Measurements from ENCODE around the gene SIRT2.
A peak's percentile ranks its signal among the peaks of the same experiment; 100 is the strongest.

The SIRT2 gene

GRCh38 chr19:38844093-38844686 is 55.2 kb downstream of the SIRT2 start:
- Mint-ChIP-seq H3K27ac (peak overlapping the region; percentile 75), H3K27me3 (ENCODE audit: low read depth) (no peaks in the 10 kb centered on the region), H3K36me3 (ENCODE audit: low read depth) (peaks cover 92% of the 10 kb centered on the region), H3K4me1 (ENCODE audit: low read depth) (peaks cover 71% of the 10 kb centered on the region), H3K9me3 (no peaks in the 10 kb centered on the region), H3K4me3 (peak overlapping the region; percentile 78)
- no peak for DNase-seq (ENCODE audit: low spot score)

DNA sequence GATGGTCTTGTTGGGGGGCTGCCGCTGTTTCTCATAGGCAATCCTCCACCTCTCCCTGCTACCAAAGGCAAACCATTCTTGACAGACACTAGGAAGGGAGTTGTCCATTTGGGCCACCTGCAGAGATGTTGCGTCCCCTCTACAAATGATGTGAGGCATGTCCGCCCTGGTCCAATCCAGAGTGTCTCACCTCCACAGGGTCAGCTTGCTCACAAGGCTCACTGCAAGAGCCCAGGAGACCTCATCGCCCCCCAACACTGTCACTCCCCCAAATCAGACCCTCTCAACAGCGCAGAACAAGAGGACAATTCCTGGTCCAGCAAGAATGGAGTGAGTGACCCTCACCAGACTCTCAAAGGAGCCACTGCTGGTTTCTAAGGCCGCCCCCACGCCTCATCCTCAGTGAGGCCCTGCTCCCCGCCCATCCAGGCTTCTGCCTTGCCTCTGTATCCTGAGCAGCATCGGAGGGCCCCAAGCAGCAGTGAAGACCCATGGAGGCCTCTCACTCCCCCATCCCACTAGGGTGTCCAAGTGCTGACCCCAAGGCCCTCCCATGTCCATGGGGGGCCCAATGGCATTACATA is 56.2 kb downstream of the SIRT2 start:
- peaks cover 71% of the 10 kb centered on the region for H3K4me1 Mint-ChIP-seq (ENCODE audit: low read depth)
- no peak for DNase-seq (ENCODE audit: low spot score)
- peak overlapping the region; percentile 78 for H3K4me3 Mint-ChIP-seq
- H3K9me3 Mint-ChIP-seq, result no peaks in the 10 kb centered on the region
- peak overlapping the region; percentile 91 for H3K27ac Mint-ChIP-seq
- H3K27me3 Mint-ChIP-seq (ENCODE audit: low read depth), result no peaks in the 10 kb centered on the region
- H3K36me3 Mint-ChIP-seq (ENCODE audit: low read depth), result peaks cover 92% of the 10 kb centered on the region

DNA sequence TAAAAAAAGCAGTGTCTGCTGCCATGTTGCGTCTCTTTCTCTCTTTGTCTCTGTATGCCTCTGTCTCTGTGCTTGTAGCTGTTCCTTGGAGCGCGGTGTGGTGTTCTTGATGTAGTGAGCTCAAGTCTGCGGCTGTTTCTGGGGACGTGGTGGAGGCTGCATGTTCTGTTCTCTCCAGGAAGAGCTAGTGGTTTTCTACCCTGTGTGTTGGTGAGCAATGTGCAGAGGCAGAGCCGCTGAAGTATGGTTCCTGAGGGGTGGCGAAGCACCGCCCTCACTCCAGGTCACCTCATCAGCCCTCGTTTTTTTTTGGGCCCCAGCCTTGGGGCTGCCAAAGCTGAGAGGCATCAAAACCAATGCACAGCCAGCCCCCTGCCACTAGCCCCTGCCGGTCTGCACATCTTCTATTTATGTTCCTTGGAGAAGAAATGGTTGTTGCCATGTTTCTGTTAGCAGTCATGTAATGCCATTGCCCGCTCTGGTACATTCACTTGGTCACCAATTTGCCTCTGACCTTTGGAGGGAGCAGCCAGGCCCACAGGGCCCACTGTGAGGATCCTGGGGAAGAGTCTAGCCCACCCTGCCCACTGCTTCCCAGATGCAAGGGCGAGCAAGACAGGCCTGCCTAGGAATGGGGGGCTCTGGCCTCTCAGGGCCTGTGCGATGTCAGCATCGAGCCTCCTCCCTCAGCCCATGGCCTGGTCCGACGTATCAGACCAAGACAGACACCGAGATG is 56.8 kb downstream of the SIRT2 start:
- Mint-ChIP-seq H3K27me3 (ENCODE audit: low read depth) (no peaks in the 10 kb centered on the region), H3K27ac (peak overlapping the region; percentile 91), H3K4me3 (peak overlapping the region; percentile 78), H3K4me1 (ENCODE audit: low read depth) (peaks cover 65% of the 10 kb centered on the region), H3K9me3 (no peaks in the 10 kb centered on the region), H3K36me3 (ENCODE audit: low read depth) (peaks cover 91% of the 10 kb centered on the region)
- peak; percentile 62 for DNase-seq (ENCODE audit: low spot score)

DNA sequence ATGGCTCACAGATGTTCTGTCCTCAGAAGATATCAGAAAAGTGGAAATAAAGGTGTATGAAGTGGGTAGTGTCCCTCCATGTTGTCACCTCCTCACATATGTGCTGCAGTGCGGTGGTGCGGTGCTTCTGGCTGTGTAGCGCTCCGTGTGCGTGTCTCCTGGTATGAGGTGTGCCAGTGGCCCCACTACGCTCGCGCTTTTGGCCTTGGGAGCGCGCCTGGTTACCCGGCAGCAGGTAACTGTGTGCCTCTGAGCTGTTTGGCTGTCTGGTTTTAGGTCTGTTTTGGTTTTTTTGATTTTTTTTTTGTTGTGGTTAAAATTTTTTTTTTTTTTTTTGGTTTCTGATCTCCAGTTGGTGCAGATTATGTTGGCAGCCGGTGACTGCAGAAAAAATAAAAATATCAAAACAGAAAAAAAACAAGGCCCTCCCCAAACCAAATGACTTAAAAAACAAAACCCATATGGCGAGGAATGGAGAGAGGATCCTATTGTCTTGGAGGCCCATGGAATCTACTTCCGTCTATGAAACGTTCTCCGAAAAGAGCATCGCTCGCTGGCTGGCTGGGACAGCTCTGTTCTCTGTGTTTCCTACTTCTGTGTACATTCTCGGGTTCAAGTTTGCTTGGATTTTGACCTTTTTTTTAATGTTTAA is 57.5 kb downstream of the SIRT2 start:
- H3K36me3 Mint-ChIP-seq (ENCODE audit: low read depth), result peaks cover 90% of the 10 kb centered on the region
- DNase-seq (ENCODE audit: low spot score), result no peak
- H3K27me3 Mint-ChIP-seq (ENCODE audit: low read depth), result no peaks in the 10 kb centered on the region
- H3K9me3 Mint-ChIP-seq, result no peaks in the 10 kb centered on the region
- peaks cover 61% of the 10 kb centered on the region for H3K4me1 Mint-ChIP-seq (ENCODE audit: low read depth)
- peak overlapping the region; percentile 78 for H3K4me3 Mint-ChIP-seq
- peak overlapping the region; percentile 91 for H3K27ac Mint-ChIP-seq

- no peaks in the 10 kb centered on the region for H3K27me3 Mint-ChIP-seq (ENCODE audit: low read depth)
- no peaks in the 10 kb centered on the region for H3K9me3 Mint-ChIP-seq
- H3K4me3 Mint-ChIP-seq, result peak overlapping the region; percentile 55
- peak overlapping the region; percentile 73 for H3K27ac Mint-ChIP-seq
- peaks cover 91% of the 10 kb centered on the region for H3K36me3 Mint-ChIP-seq (ENCODE audit: low read depth)
- H3K4me1 Mint-ChIP-seq (ENCODE audit: low read depth), result peaks cover 58% of the 10 kb centered on the region
- no peak for DNase-seq (ENCODE audit: low spot score)
Observed at GRCh38 chr19:38841180-38841766, 58.1 kb downstream of the SIRT2 start.

DNA sequence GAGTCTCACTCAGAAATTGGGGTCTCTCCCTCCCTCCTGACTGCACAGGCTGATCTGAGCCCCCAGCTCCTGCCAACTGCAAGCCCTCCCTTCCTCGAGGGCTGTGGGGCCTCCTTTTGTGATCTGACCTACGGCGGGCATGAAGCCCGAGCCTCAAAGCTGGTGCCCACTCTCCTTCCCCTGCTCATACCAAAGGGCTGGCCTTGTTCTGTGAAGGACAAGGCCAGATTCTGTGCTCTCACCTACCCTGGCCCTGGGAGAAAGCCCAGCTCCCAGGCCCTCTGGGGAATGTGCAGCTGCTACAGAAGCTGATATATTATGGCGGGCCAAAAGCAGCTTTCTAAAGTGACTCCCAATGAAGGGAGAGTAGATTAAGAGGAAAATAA is 58.8 kb downstream of the SIRT2 start:
- H3K27ac Mint-ChIP-seq, result no peak overlapping the region
- peak overlapping the region; percentile 55 for H3K4me3 Mint-ChIP-seq
- H3K36me3 Mint-ChIP-seq (ENCODE audit: low read depth), result peaks cover 90% of the 10 kb centered on the region
- no peaks in the 10 kb centered on the region for H3K9me3 Mint-ChIP-seq
- H3K4me1 Mint-ChIP-seq (ENCODE audit: low read depth), result peaks cover 52% of the 10 kb centered on the region
- DNase-seq (ENCODE audit: low spot score), result no peak
- H3K27me3 Mint-ChIP-seq (ENCODE audit: low read depth), result no peaks in the 10 kb centered on the region

DNA sequence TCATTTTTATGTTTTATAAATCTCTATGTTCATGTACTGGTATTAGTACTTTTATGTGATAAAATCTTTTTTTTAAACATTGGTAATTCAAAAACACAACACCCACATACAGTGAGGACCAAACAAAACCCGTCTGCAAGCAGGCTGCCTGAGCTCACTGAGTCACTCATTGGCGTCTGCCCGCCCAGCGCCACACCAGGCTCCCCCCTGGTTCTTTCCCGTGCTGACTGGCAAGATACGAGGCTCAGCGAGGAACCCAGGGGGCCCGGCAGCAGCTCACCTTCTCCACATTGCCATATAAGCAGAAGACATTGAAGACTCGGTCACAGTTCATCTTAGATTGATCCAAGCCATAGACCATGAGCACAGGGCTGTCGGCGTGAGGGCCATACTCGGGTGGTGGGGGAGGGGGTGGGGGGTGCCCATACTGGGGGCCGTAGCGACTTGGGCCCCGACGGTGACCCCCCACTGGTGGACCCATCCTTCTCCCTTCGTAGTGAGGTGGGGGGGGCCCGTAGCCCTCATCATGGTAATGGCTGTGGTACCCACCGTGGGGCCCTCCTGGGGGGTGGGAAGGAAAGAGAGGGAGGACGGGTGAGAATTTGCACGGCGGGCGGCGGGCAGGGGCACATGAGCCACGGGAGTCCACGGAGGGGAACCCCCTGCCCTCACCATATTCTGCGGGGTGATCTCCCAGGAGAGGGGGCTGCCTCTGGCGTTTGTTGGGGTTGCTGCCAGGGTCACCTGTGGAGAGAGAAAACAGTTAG is 59.4 kb downstream of the SIRT2 start:
- no peak for DNase-seq (ENCODE audit: low spot score)
- Mint-ChIP-seq H3K36me3 (ENCODE audit: low read depth) (peaks cover 87% of the 10 kb centered on the region), H3K4me1 (ENCODE audit: low read depth) (peaks cover 48% of the 10 kb centered on the region), H3K27ac (no peak overlapping the region), H3K9me3 (no peaks in the 10 kb centered on the region), H3K4me3 (no peak overlapping the region), H3K27me3 (ENCODE audit: low read depth) (no peaks in the 10 kb centered on the region)

DNA sequence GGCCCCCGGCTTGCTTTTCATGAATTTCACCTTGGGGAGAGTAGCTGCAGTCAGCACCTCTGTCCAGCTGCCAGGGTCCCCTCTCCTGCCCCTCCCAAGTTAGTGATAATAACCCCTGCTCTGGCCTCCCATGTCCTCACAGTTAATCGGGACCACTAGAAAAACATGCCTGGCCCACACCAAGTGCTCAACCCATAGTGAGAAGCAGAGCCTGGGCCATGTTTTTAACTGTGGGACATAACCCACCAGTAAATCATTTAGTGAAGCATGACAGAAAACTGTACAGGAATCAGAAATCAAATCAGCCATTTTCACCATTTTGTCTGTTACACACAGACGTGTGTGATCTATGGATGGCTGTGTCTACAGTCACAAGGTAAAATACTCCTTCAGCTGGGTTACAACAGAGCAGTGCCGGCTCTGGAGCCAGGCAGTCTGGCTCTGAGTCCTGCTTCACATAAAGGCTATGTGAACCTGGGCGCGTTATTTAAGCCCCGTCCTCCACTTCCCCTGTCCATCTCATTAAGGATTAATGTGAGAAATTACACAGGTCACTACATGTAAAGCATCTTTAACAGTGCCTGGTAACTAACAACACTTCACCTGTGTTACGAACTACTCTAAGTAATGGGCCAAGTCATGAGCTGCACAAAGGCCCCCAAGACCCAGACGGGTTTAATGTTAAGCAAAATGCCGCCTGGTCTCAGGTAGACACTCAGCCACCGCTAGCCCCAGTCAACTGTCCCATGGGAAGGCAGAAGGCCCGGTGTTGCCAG is 60.2 kb downstream of the SIRT2 start:
- H3K4me1 Mint-ChIP-seq (ENCODE audit: low read depth), result peaks cover 43% of the 10 kb centered on the region

DNA sequence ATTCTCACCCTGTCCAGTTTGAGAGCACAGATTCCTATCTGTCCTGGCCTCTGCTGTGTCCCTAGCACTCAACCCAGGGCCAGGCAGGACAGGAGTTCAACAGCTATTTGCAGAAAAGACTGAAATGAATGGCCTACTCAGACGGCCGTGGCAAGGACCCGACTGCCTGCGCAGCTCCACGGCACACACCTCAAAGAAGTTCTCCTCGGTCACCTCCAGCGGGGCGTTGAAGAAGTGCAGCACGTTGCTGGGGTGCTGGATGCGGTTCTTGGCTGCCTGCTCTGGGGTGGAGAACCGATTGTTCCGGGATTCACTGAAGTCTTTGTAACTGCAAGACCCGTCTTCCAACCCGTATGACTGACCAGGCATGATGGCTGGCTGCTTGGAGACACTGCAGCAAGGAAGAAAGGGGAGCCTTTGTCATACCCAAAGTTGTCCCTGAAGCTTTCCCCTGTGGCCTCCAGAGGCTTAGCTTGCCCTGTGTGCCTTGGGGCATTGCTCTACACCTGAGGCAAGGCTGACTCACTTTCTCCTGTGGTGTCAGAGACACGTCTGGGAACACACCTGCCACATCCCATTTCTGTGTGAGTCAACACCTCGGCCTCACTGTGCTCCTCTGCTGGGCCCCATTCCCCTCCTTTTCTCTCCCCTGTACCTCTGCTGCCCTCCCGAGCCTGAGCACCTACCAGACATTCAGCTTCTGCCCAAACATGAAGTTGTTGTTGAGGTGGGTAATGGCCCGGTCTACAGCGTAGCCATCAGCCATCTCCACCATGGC is 61.0 kb downstream of the SIRT2 start:
- Mint-ChIP-seq H3K9me3 (no peaks in the 10 kb centered on the region), H3K27me3 (ENCODE audit: low read depth) (no peaks in the 10 kb centered on the region), H3K4me1 (ENCODE audit: low read depth) (peaks cover 38% of the 10 kb centered on the region), H3K4me3 (no peak overlapping the region), H3K36me3 (ENCODE audit: low read depth) (peaks cover 78% of the 10 kb centered on the region), H3K27ac (peak overlapping the region; percentile 68)
- DNase-seq (ENCODE audit: low spot score), result peak; percentile 35

More for the DNA sequence above, 60.2 kb downstream of the SIRT2 start:
- DNase-seq (ENCODE audit: low spot score), result no peak
- Mint-ChIP-seq H3K27me3 (ENCODE audit: low read depth) (no peaks in the 10 kb centered on the region), H3K4me3 (no peak overlapping the region), H3K36me3 (ENCODE audit: low read depth) (peaks cover 83% of the 10 kb centered on the region), H3K9me3 (no peaks in the 10 kb centered on the region), H3K27ac (peak overlapping the region; percentile 68)

DNA sequence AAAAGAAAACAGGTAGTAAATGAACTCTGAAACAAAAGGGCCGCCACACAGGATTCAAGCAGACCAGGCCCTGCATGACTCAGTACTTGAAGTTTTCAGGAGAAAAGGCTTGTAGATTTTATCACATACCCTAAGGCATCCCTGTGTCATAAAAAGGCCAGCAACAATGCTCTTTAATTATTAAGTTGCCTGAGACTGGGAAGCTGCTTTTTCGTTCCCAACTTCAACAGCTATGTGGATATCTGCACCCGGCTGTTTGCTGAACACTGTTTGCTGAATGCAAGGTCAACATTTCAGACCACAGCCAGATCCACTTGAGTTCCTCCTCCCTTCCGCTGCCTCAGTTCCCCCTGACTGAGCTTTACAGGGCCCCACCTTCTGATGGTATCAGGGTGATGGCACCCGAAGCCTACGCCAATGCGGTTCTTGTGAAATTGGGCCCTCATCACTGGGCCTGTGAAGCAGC is 61.7 kb downstream of the SIRT2 start:
- H3K9me3 Mint-ChIP-seq, result no peaks in the 10 kb centered on the region

DNA sequence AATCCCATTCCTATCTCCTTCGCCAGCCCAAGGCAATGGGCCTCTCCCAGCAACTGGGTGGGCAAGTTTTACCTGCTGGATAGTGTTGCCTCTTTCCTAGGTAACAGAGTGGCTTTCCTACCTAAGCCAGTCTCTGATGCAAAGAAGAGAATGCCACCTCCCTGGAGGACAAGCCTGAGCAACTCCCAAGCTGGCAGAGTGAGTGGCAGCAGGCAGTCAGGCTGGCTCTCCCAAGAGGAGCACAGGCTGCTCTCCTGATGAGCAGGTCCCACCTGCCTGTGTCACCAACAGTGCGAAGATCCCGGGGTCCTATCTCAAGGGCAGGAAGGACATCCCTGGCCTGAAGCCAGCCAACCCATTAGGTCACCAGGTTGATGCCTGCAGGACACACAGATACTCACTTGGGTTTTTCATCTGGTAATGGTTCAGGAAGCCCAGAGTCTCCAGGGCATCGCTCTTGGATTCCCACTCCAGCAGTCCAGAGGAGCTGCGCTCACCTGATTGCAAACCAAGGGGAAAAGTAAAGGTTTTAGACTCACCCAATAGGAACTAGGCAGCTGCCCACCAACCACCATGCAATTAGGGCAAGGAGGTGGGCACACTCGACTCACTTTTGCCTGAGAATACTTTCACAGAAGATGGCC is 62.3 kb downstream of the SIRT2 start:
- Mint-ChIP-seq H3K9me3 (no peaks in the 10 kb centered on the region), H3K4me1 (ENCODE audit: low read depth) (peaks cover 29% of the 10 kb centered on the region), H3K4me3 (no peak overlapping the region), H3K27ac (no peak overlapping the region), H3K27me3 (ENCODE audit: low read depth) (no peaks in the 10 kb centered on the region), H3K36me3 (ENCODE audit: low read depth) (peaks cover 65% of the 10 kb centered on the region)
- DNase-seq (ENCODE audit: low spot score), result no peak

More for the DNA sequence above, 61.7 kb downstream of the SIRT2 start:
- Mint-ChIP-seq H3K36me3 (ENCODE audit: low read depth) (peaks cover 71% of the 10 kb centered on the region), H3K27ac (no peak overlapping the region), H3K4me3 (no peak overlapping the region), H3K27me3 (ENCODE audit: low read depth) (no peaks in the 10 kb centered on the region), H3K4me1 (ENCODE audit: low read depth) (peaks cover 32% of the 10 kb centered on the region)
- DNase-seq (ENCODE audit: low spot score), result no peak

All from T-helper 2 cell treated with Interferon-gamma antibody and Interleukin-4, amounts not matched to agents 5 μg/mL and 100 μg/mL, for 36 hours (primary cell).